NCI-H187 treated with DMSO at 0.1 percent for 48 hours (cell line): ENCODE measurements around the gene ANKRD30A.
"Not testable (repeated sequence)": the region's sequence is repeated elsewhere in the genome, so short reads cannot be mapped to it uniquely, and the experiment has no call there.

ENCODE experiments used
- DNase-seq: peaks from one replicate; lab custom pipeline; 2025; lab: John Stamatoyannopoulos, UW

ANKRD30A gene, protein sequence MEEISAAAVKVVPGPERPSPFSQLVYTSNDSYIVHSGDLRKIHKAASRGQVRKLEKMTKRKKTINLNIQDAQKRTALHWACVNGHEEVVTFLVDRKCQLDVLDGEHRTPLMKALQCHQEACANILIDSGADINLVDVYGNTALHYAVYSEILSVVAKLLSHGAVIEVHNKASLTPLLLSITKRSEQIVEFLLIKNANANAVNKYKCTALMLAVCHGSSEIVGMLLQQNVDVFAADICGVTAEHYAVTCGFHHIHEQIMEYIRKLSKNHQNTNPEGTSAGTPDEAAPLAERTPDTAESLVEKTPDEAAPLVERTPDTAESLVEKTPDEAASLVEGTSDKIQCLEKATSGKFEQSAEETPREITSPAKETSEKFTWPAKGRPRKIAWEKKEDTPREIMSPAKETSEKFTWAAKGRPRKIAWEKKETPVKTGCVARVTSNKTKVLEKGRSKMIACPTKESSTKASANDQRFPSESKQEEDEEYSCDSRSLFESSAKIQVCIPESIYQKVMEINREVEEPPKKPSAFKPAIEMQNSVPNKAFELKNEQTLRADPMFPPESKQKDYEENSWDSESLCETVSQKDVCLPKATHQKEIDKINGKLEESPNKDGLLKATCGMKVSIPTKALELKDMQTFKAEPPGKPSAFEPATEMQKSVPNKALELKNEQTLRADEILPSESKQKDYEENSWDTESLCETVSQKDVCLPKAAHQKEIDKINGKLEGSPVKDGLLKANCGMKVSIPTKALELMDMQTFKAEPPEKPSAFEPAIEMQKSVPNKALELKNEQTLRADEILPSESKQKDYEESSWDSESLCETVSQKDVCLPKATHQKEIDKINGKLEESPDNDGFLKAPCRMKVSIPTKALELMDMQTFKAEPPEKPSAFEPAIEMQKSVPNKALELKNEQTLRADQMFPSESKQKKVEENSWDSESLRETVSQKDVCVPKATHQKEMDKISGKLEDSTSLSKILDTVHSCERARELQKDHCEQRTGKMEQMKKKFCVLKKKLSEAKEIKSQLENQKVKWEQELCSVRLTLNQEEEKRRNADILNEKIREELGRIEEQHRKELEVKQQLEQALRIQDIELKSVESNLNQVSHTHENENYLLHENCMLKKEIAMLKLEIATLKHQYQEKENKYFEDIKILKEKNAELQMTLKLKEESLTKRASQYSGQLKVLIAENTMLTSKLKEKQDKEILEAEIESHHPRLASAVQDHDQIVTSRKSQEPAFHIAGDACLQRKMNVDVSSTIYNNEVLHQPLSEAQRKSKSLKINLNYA (N-terminal part only)

DNA sequence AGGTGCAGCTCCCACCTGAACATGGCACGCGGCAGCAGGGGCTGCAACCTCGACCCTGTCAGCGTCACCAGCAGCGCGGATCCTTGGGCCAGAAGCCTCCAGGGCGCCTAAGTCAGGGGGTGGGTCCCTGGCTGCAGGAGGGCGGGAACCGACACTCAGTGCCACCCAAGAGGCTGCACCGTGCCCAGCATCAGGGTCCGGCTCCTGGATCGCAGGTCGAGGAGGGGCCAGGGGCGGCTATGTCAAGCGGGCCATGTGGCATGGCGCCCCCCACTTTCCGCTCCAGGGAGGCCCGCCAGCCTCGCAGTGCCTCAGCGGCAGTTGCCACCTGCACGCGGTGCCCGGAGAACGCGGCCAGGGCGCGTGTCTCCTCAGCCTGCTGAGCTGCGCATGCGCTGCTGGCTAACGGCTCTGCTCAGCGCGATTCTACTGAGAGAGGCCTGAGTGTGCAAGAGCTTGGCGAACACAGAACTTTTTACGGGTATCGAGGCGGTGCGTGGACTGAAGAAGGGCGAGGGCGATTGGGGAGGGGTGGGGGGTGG, at the start of gene ANKRD30A:
TSS of gene ANKRD30A (plus strand) at position 408 of the 542 bp plus-strand sequence. CDS start 190 bp downstream, outside the sequence.
- no peak for DNase-seq

DNA sequence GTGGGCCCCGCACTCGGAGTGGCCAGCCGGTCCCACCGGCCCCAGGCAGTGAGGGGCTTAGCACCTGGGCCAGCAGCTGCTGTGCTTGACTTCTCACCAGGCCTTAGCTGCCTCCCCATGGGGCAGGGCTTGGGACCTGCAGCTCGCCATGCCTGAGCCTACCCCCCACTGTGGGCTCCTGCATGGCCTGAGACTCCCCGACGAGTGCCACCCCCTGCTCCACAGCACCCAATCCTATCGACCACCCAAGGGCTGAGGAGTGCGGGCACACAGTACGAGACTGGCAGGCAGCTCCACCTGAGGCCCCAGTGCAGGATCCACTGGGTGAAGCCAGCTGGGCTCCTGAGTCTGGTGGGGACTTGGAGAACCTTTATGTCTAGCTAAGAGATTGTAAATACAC, 49.3 kb upstream of the ANKRD30A start:
- not testable (repeated sequence) for DNase-seq

DNA sequence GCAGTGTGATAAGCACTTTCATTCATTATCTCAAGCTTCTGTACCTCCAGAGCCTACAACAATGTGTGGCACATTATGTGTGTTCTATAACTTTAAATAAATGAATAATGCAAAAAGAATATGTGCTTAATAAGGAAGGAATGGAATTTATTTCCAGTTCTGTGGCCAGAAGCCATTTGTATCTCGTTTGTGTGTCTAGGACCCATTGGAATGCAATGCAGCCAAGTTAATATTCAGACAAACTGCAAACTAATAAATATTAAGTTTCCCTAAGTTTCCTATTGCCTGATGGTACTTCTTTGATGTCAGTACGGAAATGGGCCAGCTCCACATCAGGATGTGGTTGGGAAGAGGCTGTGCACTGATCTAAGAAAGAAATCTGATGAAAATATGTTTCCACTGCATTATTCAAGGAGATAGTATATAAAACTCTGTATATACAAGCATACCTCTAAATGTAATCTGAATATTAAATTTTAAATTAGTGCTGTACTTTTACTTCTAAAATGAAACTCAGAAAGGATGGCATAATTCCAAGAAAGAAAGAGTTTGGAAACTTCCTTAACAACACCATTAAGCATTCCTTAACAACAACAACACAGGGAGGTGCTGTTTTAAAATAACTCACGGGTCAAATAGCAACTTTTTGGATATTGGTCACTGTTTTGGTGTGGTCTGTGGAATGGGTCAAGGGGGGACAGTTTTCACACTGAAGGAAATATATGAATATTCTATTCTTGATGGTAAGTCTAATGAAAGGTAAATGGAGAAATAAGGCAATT, 29.4 kb upstream of the ANKRD30A start:
- no peak for DNase-seq

DNA sequence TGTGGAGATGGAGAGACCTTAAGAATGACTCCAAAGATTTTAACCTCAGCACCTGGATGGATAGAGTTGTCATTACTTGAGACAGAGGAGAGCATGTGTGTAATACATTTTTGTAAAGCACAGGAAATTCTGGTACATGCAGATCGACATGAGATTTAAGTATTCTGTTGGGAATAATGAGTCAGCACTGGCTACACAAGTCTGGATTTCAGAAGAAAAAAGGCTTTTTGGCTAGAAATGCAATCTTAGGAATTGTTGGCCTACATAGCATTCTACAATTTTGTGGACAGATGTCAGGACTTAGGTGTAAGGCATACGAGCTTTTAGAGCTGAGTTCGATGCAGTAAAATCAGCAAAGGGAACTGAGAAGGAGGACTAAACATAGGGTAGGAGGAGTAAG, 24.1 kb upstream of the ANKRD30A start:
- DNase-seq = no peak

DNA sequence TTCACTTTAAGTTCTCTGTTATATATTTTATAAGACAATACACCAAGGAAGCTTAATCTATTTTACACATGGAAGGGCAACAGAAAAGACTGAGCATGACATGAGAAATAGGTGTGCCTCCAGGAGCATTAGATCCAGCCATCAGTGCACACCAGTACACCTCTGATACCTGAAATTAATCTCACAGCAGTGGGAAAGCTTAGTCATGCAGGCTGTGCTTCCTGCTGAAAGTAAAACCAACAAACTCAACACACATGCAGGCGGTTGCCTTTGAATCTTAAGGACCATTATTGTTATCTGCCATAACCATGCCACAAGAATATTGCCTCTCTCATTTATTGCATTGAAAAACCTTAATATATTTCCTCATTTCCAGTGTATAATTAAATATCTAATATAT, 16.4 kb upstream of the ANKRD30A start:
- no peak for DNase-seq

DNA sequence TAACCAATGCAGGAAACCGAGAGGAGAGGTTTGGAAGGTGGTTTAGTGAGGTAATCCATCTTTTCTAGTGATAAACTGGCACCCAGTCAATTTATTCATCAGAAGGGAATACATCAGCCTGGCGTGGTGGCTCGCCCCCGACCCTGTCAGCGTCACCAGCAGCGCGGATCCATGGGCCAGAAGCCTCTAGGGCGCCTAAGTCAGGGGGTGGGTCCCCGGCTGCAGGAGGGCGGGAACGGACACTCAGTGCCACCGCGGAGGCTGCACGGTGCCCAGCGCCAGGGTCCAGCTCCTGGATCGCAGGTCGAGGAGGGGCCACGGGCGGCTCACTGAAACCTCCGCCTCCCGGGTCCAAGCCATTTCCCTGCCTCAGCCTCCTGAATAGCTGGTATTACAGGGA, 866 bp upstream of the ANKRD30A start:
- no peak for DNase-seq

DNA sequence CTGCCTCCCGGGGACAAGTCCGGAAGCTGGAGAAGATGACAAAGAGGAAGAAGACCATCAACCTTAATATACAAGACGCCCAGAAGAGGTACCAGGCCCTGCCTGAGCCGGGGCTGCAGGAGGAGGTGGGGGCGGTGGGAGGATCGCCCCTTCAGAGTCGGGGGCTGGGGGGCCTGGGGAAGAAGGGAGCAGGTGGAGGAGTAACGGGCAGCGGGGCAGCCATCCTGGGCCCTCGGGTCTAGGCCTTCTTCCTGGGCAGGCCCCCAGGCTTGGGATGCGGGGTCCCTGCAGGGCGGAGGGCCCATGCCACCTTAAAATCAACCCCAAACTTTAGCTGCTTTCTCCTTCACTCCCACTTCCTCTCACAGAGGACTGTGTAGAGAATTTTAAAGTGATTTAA, 523 bp downstream of the ANKRD30A start:
- no peak for DNase-seq

DNA sequence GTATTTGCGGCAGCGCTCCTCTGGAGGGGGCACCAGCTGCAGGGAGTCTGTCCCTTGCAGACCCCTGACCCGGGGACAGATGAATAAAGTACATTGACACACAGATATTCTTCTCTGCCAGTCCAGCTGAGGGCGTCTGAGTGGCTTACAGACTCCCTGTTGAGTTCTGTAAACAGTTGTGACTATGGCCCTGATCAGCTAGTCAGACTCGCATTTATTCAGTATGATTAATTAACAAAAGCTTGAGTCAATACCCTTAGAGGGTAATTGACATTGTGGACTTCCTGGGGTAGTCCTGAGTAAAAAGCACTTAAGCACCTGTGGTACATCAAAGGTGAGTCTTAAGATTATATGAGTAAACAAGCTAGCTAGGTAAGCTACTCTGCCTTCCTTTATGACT, 21.0 kb downstream of the ANKRD30A start:
- no peak for DNase-seq

DNA sequence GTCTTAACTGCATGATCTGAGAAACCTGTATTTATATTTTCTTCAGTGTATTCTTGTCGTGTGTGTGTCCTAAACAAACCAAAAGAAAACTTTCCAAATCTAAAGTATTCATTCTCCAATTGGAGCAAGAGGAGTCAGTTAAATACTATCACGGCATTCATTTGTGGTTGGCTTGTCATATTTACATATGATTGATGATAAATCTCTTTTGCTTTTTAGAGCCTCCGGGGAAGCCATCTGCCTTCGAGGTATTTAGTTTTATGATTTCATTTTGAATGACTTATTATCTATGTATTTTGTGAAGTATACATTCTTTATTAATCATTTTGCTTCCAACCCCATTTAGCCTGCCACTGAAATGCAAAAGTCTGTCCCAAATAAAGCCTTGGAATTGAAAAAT, 37.0 kb downstream of the ANKRD30A start:
- DNase-seq = not testable (repeated sequence)

DNA sequence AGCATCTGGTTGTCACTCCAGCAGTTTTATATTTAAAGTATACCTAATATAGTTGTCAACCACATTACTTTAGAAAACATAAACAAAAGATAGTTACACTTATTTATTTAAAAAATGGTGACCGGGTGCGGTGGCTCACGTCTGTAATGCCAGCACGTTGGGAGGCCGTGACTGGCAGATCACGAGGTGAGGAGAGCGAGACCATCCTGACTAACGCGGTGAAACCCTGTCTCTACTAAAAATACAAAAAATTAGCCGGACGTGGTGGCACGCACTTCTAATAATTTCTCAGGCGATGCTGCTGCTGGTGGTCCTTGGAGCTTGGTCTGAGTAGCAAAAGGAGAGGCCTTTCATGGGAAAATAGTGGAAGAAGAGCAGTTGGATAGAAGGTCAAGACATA, 46.5 kb downstream of the ANKRD30A start:
- not testable (repeated sequence) for DNase-seq

DNA sequence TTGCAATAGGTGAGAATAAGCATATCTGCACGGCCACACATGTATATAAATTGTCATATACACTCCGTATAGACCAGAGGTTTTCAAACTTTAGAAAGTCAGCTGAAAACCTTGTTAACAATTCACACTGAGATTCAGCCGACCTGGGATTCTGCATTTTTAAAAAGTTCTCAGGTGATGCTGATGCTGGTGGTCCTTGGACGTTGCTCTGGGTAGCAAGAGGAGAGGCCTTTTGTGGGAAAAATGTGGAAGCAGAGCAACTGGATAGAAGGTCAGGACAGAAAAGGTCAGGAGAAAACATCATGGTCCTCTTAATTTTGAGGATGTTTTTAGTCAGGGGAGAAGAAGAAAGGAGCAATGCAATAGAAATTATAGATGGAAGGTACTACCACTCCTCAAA, 52.9 kb downstream of the ANKRD30A start:
- not testable (repeated sequence) for DNase-seq

DNA sequence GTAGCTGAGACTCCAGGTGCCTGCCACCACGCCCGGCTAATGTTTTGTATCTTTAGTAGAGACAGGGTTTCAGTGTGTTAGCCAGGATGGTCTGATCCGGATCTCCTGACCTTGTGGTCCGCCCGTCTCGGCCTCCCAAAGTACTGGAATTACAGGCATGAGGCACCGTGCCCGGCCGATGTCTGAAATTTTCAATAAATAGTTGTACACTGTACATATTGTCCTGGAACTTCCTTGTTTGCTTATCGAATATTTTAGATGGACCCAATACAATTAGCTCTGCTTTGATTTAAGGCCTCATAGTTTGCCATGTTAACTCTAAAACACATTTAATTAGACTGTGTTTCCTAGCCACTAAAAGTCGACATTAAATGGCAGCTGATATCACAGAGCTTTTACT, 57.3 kb downstream of the ANKRD30A start:
- not testable (repeated sequence) for DNase-seq

DNA sequence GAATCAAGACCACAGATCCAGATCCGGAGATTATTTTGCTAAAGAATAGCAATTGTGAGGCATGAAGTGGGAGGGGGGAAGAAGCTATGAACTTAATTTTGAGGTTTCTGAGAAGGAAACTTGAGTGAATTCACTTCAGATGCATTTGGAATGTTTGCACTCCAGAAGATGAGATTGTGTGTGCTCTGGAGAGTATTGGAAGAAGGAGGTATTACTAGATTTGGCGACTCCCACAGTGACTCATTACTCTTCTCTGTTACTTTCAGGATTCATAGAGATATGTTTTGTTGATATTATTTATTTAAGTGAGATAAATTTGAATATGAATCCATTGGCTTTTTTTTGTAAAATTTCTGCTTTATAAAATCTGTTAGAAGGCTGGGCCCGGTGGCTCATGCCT, 80.7 kb downstream of the ANKRD30A start:
- no peak for DNase-seq

DNA sequence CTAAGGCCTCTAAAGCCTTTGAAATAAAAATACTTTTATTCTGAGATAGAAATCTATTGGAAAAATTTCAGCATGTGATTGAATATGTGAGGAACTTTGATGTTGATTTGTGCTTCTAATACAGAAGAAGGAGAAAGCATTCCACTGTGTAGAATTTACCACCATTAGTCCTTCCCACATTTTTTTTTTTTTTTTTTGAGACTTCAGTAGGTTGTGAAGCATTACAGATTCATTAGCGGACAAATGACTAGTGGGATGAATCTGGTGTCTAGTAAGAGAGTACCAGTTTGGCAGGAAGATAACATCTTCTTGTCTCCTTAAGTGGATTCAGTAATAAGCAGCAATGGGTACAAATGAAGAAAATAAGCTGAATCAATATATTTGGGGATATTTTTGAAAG, 95.5 kb downstream of the ANKRD30A start:
- DNase-seq = no peak

DNA sequence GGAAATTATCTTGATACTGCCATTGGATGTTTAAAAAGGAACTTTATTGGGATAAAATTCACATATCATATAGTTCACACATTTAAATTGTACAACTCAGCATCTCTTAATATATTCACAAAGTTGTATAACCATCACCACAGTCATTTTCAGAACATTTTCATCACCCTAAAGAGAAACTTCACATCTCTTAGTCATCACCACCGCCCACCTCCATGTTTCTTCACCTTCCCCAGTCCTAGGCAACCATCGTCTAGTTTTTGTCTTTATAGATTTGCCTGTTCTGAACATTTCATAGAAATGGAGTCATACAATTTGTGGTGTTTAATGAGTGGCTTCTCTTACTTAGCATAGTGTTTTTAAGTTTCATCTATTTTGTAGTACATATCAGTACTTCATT, 96.6 kb downstream of the ANKRD30A start:
- DNase-seq = no peak

DNA sequence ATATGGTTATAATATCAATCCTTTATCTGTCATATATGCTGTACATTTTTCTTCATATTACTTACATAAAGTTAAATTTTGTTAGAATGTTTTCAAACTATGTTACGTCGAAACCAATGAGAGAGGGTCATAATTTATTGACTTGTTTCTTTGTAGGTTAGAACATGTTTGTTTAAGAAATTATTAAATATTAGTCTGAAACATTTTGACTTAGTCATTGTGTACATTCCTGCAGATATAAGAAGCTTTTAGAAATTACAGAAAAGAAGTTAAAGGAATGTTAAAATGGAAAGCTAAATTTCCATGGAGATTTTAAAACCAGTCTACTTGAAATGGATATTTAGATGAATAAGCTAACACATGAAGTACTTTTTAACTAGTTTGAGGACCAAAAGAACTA, 99.8 kb downstream of the ANKRD30A start:
- no peak for DNase-seq

DNA sequence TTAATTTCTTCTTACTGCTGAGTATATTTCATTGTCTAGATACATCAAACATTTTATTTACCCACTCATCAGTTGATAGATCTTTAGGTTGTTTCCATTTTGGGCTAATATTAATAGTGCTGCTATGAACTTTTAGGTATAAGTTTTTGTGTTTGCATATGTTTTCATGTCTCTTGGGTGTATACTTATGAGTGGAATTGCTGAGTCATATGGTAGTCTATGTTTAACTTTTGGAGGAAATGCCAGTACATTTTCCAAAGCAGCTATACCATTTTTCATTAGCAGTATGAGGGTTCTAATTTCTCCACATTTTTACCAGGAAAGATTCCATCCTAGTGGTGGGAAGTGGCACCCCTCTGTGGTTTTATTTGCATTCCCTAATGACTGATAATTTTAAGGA, 101.1 kb downstream of the ANKRD30A start:
- no peak for DNase-seq

DNA sequence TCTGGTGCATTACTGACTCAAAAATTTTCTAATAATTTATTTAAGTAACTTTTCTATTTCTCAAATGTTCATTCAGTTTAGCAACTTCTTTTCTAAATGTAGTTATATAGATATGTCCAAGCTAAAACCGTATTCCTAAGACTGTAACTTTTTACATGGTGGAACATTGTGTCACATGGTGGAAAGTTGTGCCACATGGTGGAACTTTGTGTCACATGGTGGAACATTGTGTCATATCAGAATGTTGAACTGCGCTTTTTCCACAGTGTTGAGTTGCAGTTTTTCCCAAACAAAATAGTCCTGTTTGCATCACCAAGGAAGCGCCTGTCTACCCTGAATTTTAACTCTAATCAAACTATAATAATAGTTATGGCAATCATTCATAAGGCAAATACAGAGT, 109.3 kb downstream of the ANKRD30A start:
- no peak for DNase-seq

DNA sequence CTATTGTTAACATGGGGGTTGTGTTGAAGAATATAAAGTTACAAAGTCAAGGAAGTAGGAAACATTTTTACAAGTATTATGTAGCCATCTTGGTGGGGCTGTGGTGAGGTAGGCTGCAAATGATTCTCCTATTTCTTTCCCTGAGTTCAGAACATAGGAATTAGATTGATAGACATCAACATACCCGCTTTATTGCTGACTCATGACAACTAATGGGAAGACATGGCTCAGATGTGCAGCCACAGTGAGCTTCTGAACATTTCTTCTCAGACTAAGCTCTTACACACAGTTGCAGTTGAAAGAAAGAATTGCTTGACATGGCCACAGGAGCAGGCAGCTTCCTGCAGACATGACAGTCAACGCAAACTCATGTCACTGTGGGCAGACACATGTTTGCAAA, 110.7 kb downstream of the ANKRD30A start:
- no peak for DNase-seq

DNA sequence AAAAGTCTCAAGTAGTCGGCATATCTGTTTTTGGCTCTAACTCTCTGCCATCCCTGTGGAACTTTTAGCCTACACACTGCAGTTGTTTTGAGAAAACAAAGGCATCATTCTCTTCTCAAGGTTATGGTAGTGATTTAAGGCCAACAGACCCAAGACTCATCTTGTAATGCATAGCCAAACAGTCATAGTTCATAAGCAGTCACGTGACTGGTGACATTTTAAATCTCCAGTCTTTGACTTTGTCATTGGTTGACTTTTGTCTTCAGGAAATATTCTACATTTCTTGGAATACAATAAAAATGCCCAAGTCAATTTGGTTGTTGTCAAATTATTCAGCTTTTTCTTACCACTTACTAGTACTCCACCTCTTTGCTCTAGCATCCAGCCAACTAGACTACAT, 114.8 kb downstream of the ANKRD30A start:
- no peak for DNase-seq

DNA sequence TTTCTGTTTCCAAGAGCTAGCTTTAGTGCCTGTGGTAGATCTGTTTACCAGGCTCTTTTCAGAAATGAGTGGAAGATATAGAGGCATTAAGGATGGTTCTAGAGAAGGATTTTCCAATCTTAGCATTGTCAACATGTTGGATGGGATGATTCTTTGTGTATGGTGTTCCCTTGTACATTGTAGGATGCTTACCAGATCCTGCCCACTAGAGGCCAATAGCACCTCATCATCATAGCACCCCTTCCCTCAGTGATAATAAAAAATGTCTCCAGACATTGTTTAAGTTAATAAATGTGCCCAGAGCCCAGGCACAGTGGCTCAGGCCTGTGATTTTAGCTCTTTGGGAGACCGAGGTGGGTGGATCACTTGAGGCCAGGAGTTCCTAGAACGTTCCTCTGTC, 121.2 kb downstream of the ANKRD30A start:
- no peak for DNase-seq
